NCI-H1092 treated with DMSO at 0.1 percent for 48 hours (cell line): ENCODE results near the gene FUT3.

Experiments
- DNase-seq: peaks from one replicate; lab custom pipeline; 2025; lab: John Stamatoyannopoulos, UW

FUT3 gene

GRCh38 chr19:5801796-5802619, 49.2 kb downstream of the FUT3 start:
- no peak for DNase-seq

GRCh38 chr19:5800361-5801270, 50.6 kb downstream of the FUT3 start:
- no peak for DNase-seq

GRCh38 chr19:5799247-5800241, 51.7 kb downstream of the FUT3 start:
- peak; percentile 76 for DNase-seq

- DNase-seq: no peak
Measured at GRCh38 chr19:5798244-5798643, 53.0 kb downstream of the FUT3 start.

- no peak for DNase-seq
Measured at GRCh38 chr19:5795382-5795919, 55.8 kb downstream of the FUT3 start.

GRCh38 chr19:5793188-5793587, 58.1 kb downstream of the FUT3 start:
- DNase-seq: no peak
